Activated naive CD4-positive, alpha-beta T cell treated with anti-CD3 and anti-CD28 coated beads, Interleukin-2, amount 10 ng/mL, durations not matched to agents 7 days and 5 days (primary cell): ENCODE measurements around the gene PGLYRP4.
"Not testable (repeated sequence)": the region's sequence is repeated elsewhere in the genome, so short reads cannot be mapped to it uniquely, and the experiment has no call there.

ENCODE experiments used
- CTCF ChIA-PET: fragments of 350-600 bp; sonication (Branson Sonifier 250); formaldehyde crosslinking; loops from one replicate; lab custom pipeline; 2021; ENCODE audit warnings: antibody characterized with exemption; lab: Charles Lee
- DNase-seq: peaks from one replicate; pipeline ENCODE4 v3.0.0-alpha.2; 2020
- H3K27ac Mint-ChIP-seq: one replicate; pipeline ENCODE4 v1.8.0; 2021; ENCODE audit warnings: mild to moderate bottlenecking, moderate library complexity, mixed read lengths
- H3K27me3 Mint-ChIP-seq: one replicate; pipeline ENCODE4 v1.8.0; 2021; ENCODE audit warnings: mild to moderate bottlenecking, mixed read lengths
- H3K36me3 Mint-ChIP-seq: one replicate; pipeline ENCODE4 v1.8.0; 2021; ENCODE audit warnings: mixed read lengths
- H3K4me1 Mint-ChIP-seq: one replicate; pipeline ENCODE4 v1.8.0; 2021; ENCODE audit warnings: mixed read lengths
- H3K4me3 Mint-ChIP-seq: one replicate; pipeline ENCODE4 v1.8.0; 2021; ENCODE audit warnings: mild to moderate bottlenecking, moderate library complexity, mixed read lengths
- H3K9me3 Mint-ChIP-seq: one replicate; pipeline ENCODE4 v1.8.0; 2021; ENCODE audit warnings: mixed read lengths

PGLYRP4 gene

GRCh38 chr1:153356392-153357075 lies 7.9 kb upstream of the PGLYRP4 start:
- Mint-ChIP-seq H3K4me1 (peaks cover 23% of the 10 kb centered on the region), H3K27me3 (peaks cover 32% of the 10 kb centered on the region), H3K4me3 (no peak overlapping the region), H3K27ac (no peak overlapping the region), H3K36me3 (no peaks in the 10 kb centered on the region), H3K9me3 (no peaks in the 10 kb centered on the region)
- CTCF ChIA-PET: interaction anchor here (0.7 to 9.2 kb wide), 8 partner anchors 8 to 139 kb away, joined by 3 to 172 read pairs (median 4); partner anchors contain the start of gene PGLYRP4
- no peak for DNase-seq

- DNase-seq: peak; percentile 63
- Mint-ChIP-seq H3K4me1 (peaks cover 23% of the 10 kb centered on the region), H3K27me3 (peaks cover 36% of the 10 kb centered on the region), H3K4me3 (no peak overlapping the region), H3K36me3 (no peaks in the 10 kb centered on the region), H3K9me3 (no peaks in the 10 kb centered on the region), H3K27ac (no peak overlapping the region)
- CTCF ChIA-PET: interaction anchor here (0.7 to 9.2 kb wide), 16 partner anchors 9 to 155 kb away, joined by 3 to 172 read pairs (median 4); no protein-coding TSS in a partner anchor
These were observed 6.9 kb upstream of the PGLYRP4 start for GRCh38 chr1:153355445-153356071.

GRCh38 chr1:153354515-153355193 lies 6.0 kb upstream of the PGLYRP4 start:
- Mint-ChIP-seq H3K4me3 (no peak overlapping the region), H3K27me3 (peaks cover 43% of the 10 kb centered on the region), H3K9me3 (no peaks in the 10 kb centered on the region), H3K4me1 (peaks cover 23% of the 10 kb centered on the region), H3K36me3 (no peaks in the 10 kb centered on the region), H3K27ac (no peak overlapping the region)
- CTCF ChIA-PET: interaction anchor here (0.7 to 9.2 kb wide), 18 partner anchors 8 to 166 kb away, joined by 3 to 172 read pairs (median 4); no protein-coding TSS in a partner anchor
- no peak for DNase-seq

DNA sequence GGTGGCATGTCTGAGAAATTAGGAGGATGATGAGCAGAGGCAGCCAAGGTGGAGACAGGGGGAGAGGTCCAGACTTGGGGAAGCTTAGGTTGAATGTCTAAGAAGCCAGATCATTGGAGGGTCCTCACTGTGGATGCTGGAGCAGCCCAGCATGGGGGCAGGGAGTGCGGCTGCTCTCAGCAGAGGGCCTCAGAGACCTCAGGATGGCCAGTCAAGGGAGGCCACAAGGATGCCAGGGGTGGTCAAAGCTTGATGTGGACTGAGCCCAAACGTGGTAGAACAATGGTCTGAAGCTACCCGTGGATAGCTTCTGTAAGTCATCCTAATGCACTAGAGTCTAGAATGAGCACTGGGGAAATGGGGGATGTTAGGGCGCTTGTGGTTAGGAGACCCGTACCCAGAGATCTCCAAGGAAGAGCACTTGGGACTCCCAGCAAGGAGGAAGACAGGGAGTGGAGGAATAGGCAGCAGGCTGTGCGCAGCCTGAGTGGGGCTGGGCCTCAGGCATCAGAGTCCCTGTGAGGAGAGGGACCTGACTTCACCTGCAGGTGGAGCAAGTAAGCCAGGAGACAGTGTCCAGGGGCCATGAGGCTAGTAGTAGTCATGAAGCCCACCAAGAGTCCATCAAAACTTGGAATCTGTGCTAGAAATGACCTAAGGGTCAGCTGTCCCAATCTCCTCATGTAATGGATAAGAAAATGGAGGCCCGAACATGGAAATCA lies 4.7 kb upstream of the PGLYRP4 start:
- H3K27ac Mint-ChIP-seq: no peak overlapping the region
- no peak overlapping the region for H3K4me3 Mint-ChIP-seq
- no peak for DNase-seq
- H3K9me3 Mint-ChIP-seq: no peaks in the 10 kb centered on the region
- H3K4me1 Mint-ChIP-seq: peaks cover 23% of the 10 kb centered on the region
- peaks cover 55% of the 10 kb centered on the region for H3K27me3 Mint-ChIP-seq
- CTCF ChIA-PET: interaction anchor here (0.7 to 9.2 kb wide), 20 partner anchors 8 to 306 kb away, joined by 3 to 172 read pairs (median 4); no protein-coding TSS in a partner anchor
- H3K36me3 Mint-ChIP-seq: no peaks in the 10 kb centered on the region

DNA sequence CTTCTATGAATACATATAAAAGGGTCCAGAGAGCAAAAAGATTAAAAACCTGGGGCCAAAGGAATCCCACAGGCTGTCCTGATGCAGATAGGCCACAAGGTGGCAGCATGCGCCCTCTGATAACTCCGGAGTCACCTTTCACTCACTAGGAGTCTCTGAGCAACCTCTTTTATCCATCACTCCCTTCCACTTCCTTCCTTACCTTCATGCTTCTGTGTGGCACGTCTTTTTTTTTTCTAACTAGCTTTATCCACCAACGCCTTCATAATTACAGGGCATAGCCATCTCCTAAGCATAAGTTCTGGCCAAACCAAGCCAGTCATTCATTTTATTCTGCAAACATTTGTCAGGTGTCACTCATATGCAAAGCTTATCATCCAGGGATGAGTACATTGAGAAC lies 3.9 kb upstream of the PGLYRP4 start:
- no peak overlapping the region for H3K4me3 Mint-ChIP-seq
- peaks cover 64% of the 10 kb centered on the region for H3K27me3 Mint-ChIP-seq
- peaks cover 15% of the 10 kb centered on the region for H3K4me1 Mint-ChIP-seq
- CTCF ChIA-PET: interaction anchor here (0.7 to 9.2 kb wide), 21 partner anchors 8 to 711 kb away, joined by 3 to 172 read pairs (median 4); no protein-coding TSS in a partner anchor
- DNase-seq: peak; percentile 77
- no peaks in the 10 kb centered on the region for H3K9me3 Mint-ChIP-seq
- no peaks in the 10 kb centered on the region for H3K36me3 Mint-ChIP-seq
- H3K27ac Mint-ChIP-seq: no peak overlapping the region

- no peak overlapping the region for H3K4me3 Mint-ChIP-seq
- CTCF ChIA-PET: interaction anchor here (3.6 to 9.2 kb wide), 2 partner anchors 7 to 145 kb away, joined by 18 to 172 read pairs; no protein-coding TSS in a partner anchor
- H3K27me3 Mint-ChIP-seq: peaks cover 74% of the 10 kb centered on the region
- no peaks in the 10 kb centered on the region for H3K36me3 Mint-ChIP-seq
- peaks cover 13% of the 10 kb centered on the region for H3K4me1 Mint-ChIP-seq
- H3K27ac Mint-ChIP-seq: no peak overlapping the region
- no peaks in the 10 kb centered on the region for H3K9me3 Mint-ChIP-seq
- DNase-seq: no peak
These were observed 1.8 kb upstream of the PGLYRP4 start for GRCh38 chr1:153350321-153350957.

- DNase-seq: no peak
- Mint-ChIP-seq H3K36me3 (no peaks in the 10 kb centered on the region), H3K9me3 (no peaks in the 10 kb centered on the region), H3K4me3 (no peak overlapping the region), H3K4me1 (peaks cover 19% of the 10 kb centered on the region), H3K27ac (no peak overlapping the region), H3K27me3 (peaks cover 75% of the 10 kb centered on the region)
- CTCF ChIA-PET: interaction anchor here (9.2 kb wide), 1 partner anchor 146 kb away, joined by 172 read pairs; no protein-coding TSS in a partner anchor
These were observed 1.0 kb upstream of the PGLYRP4 start for GRCh38 chr1:153349363-153350320.

- no peak overlapping the region for H3K4me3 Mint-ChIP-seq
- no peaks in the 10 kb centered on the region for H3K9me3 Mint-ChIP-seq
- CTCF ChIA-PET: interaction anchor here (9.2 kb wide), 1 partner anchor 148 kb away, joined by 172 read pairs; no protein-coding TSS in a partner anchor
- peaks cover 29% of the 10 kb centered on the region for H3K4me1 Mint-ChIP-seq
- no peaks in the 10 kb centered on the region for H3K36me3 Mint-ChIP-seq
- H3K27ac Mint-ChIP-seq: no peak overlapping the region
- DNase-seq: no peak
- H3K27me3 Mint-ChIP-seq: peaks cover 75% of the 10 kb centered on the region
These were observed 785 bp downstream of the PGLYRP4 start for GRCh38 chr1:153347856-153348255.

- H3K27ac Mint-ChIP-seq, DNase-seq, H3K9me3 Mint-ChIP-seq, H3K4me3 Mint-ChIP-seq, H3K36me3 Mint-ChIP-seq: not testable (repeated sequence)
- H3K4me1 Mint-ChIP-seq: peaks cover 29% of the 10 kb centered on the region
- H3K27me3 Mint-ChIP-seq: peaks cover 75% of the 10 kb centered on the region
- CTCF ChIA-PET: interaction anchor here (1.9 to 9.2 kb wide), 2 partner anchors 8 to 149 kb away, joined by 5 to 172 read pairs; no protein-coding TSS in a partner anchor
These were observed 1.6 kb downstream of the PGLYRP4 start for GRCh38 chr1:153347049-153347448.

- Mint-ChIP-seq H3K27ac (no peak overlapping the region), H3K4me3 (no peak overlapping the region), H3K4me1 (peaks cover 29% of the 10 kb centered on the region), H3K27me3 (peaks cover 79% of the 10 kb centered on the region), H3K36me3 (no peaks in the 10 kb centered on the region), H3K9me3 (no peaks in the 10 kb centered on the region)
- no peak for DNase-seq
- CTCF ChIA-PET: interaction anchor here (1.7 to 1.9 kb wide), 2 partner anchors 9 to 149 kb away, joined by 5 to 8 read pairs; no protein-coding TSS in a partner anchor
These were observed 2.4 kb downstream of the PGLYRP4 start for GRCh38 chr1:153346077-153346723.

DNA sequence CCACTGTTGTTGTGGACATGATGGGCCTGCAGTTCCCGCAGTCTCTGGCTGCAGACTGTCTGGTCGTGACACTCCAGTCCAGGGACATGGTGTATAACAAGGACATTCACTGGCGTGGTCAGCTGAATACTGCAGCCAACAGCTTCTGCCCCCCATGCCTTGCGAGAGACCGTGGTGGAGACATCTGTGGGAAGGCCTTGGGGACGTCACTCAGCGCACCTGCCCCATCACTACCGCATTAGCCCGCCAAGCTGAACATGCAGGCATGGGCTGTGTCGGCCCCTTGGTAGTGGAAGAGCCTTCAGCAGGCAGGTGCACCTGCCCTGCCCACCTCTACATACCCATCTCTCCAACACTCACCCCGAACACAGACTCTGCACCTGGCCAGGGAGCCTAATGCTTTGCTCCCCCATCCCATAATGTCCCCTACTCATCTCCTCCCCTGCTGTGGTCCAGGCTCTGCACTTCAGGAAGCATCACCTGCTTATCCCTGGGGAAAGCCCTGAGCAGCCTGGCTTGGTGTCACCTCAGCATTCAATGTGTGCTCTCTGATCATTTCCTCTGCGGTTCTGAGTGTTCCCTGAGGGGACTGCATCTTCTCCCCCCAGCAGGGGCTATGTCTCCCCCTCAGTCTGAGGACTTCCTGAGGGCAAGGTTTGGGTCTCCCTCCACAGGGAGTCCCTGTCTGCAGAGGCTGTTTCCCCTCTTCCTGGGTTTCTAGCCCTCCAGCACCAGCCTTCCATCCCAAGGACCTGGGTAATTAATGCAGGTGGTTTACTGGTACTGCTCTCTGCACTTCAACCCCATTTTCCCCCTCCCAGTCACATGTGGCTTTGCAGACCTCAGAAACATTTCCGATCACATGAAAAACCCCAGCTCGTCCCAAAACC lies 3.2 kb downstream of the PGLYRP4 start:
- Mint-ChIP-seq H3K27me3 (peaks cover 74% of the 10 kb centered on the region), H3K4me1 (peaks cover 34% of the 10 kb centered on the region), H3K4me3 (no peak overlapping the region), H3K36me3 (no peaks in the 10 kb centered on the region), H3K27ac (no peak overlapping the region), H3K9me3 (no peaks in the 10 kb centered on the region)
- CTCF ChIA-PET: interaction anchor here (1.0 to 1.9 kb wide), 3 partner anchors 8 to 149 kb away, joined by 5 to 8 read pairs (median 5); no protein-coding TSS in a partner anchor
- DNase-seq: no peak
